ENCODE data around the gene SLC6A3. TPM values are rescaled to one million over a fixed set of nuclear protein-coding genes. Genes with fewer than 3 reads are reported as not detected.

The SLC6A3 gene
- total RNA-seq, 2 donors from 2014 or later: 0.16 TPM; not detected in 1

DNA sequence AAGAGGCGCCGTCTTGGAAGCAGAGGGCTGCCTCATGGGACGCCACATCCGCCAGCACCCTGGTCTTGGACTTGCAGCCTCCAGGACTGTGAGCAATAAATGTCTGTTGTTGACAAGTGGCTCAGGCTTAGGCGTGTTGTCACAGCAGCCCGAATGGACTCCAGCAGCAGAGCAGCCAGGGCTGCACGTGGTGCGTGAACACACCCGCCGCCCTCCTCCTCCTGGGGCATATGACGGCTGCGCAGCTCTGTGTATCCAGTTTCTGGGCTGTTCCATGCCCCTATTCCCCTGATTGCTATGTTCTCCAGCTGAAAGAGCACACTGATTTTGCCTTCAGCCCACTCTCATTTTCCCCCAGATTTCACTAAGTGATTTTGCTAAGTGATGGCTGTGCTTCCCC lies 64.3 kb downstream of the SLC6A3 start:
- DNase-seq (ENCODE audit: low spot score): no peak
- no peaks in the 10 kb centered on the region for H3K27me3 ChIP-seq

DNA sequence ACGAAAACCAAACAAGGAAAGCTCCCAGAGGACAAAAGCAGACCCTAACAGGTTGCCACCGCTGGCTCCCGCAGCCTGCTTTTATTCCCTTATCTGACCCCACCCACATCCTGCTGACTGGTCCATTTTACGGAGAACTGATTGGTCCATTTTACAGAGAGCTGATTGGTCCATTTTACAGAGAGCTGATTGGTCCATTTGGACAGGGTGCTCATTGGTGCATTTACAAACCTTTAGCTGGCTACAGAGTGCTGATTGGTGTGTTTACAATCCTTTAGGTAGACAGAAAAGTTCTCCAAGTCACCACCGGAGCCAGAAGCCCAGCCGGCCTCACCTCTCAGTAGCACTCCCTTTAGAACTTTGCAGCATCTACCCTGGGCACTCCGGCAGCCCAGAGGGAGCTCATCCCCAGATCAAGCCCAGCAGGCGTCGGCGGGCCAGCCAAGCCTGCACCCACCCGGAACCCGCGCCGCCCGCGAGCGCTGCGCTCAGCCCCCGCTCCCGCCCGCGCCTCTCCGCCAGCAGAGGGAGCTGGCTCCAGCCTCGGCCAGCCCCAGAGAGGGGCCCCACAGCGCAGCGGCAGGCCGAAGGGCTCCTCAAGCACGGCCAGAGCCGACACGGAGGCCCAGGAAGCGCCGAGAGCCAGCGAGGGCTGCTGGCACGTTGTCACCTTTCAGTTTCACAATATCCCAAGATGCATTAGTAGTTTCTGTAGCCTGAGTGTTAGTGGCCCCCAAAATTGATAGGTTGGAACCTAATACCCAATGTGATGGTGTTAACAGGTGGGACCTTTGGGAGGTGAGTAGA lies 65.0 kb downstream of the SLC6A3 start:
- H3K36me3 ChIP-seq: no peaks in the 10 kb centered on the region
- H3K27ac ChIP-seq: no peak overlapping the region
- H3K4me3 ChIP-seq: peak overlapping the region in 1 of 2 donors; percentile 8
- TF ChIP-seq, protein P1, sequence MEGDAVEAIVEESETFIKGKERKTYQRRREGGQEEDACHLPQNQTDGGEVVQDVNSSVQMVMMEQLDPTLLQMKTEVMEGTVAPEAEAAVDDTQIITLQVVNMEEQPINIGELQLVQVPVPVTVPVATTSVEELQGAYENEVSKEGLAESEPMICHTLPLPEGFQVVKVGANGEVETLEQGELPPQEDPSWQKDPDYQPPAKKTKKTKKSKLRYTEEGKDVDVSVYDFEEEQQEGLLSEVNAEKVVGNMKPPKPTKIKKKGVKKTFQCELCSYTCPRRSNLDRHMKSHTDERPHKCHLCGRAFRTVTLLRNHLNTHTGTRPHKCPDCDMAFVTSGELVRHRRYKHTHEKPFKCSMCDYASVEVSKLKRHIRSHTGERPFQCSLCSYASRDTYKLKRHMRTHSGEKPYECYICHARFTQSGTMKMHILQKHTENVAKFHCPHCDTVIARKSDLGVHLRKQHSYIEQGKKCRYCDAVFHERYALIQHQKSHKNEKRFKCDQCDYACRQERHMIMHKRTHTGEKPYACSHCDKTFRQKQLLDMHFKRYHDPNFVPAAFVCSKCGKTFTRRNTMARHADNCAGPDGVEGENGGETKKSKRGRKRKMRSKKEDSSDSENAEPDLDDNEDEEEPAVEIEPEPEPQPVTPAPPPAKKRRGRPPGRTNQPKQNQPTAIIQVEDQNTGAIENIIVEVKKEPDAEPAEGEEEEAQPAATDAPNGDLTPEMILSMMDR (IDR thresholded peaks at IDR 0.05): peak; percentile 71 to 81
- no peaks in the 10 kb centered on the region for H3K9me3 ChIP-seq
- peaks cover 0 to under 1% of the 10 kb centered on the region in 2 donors for H3K4me1 ChIP-seq
- no peaks in the 10 kb centered on the region for H3K27me3 ChIP-seq
- no peak for DNase-seq (ENCODE audit: low spot score)

More for the DNA sequence above, 64.3 kb downstream of the SLC6A3 start:
- no peaks in the 10 kb centered on the region for H3K36me3 ChIP-seq
- no peaks in the 10 kb centered on the region for H3K9me3 ChIP-seq
- H3K27ac ChIP-seq: no peak overlapping the region
- TF ChIP-seq, protein P1 (IDR thresholded peaks at IDR 0.05): no peak
- H3K4me1 ChIP-seq: peaks cover 0 to 6% of the 10 kb centered on the region in 2 donors
- peak overlapping the region in 1 of 2 donors; percentile 8 for H3K4me3 ChIP-seq

DNA sequence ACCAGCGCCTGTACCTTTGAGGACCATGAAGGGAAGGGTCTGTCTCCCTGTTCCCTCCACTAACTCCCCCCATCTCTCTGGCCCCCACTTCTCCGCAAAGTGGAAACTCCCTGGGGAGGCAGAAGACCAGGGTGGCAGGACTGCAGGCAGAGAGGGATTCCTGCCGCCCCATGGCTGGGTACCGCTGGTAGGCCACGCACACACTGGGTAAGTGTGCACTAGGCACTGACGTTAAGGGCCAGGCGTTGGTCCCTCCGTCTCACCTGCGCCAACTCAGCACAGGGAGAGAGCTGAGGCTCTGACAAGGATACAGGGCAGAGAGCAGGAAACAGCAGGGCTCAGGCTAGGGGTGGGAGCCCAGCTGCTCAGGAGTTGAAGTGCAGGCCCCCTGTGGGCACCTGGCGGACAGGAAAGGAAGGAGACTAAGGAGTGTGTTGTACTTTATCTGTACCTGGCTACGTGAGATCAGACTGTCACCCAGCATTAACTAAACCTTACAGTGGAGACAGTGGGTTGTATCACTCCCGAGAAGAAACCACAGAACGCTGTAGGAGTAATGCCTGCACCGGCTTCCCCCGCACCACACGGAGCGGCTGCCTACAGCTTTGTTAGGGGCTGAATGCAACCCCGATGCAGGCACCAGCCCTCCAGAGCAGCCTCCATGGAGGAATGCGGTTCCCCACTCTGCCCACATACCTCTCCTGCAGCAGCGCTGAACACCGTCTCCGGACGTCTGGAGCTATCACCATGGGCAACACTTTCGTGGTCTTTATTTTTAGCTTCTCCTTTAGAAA lies 66.2 kb downstream of the SLC6A3 start:
- Histone ChIP-seq H3K4me3 (no peak overlapping the region), H3K36me3 (no peaks in the 10 kb centered on the region), H3K9me3 (no peaks in the 10 kb centered on the region), H3K27me3 (no peaks in the 10 kb centered on the region), H3K4me1 (no peaks in the 10 kb centered on the region), H3K27ac (no peak overlapping the region)
- TF ChIP-seq, protein P1 (IDR thresholded peaks at IDR 0.05): no peak
- DNase-seq (ENCODE audit: low spot score): no peak

DNA sequence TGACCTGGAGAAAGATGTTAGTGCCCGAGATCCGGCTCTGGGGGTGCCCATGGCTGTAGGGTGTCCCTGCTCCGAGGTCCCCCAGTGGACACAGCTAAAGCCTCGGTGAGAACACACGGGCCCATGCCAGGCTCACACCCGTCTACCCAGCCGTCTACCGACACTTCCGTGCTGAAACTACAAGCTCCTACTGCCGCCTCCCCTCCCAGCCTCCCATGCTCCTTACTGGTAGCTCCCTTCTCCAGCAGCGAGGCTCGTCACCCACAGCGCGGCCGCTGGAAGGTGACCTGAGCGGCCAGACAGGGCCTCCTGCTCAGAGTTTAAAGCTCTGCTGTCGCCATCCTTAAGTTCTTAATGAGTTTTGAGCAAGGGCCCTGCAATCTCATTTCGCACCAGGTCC lies 67.1 kb downstream of the SLC6A3 start:
- Histone ChIP-seq H3K4me3 (no peak overlapping the region), H3K27ac (no peak overlapping the region), H3K27me3 (no peaks in the 10 kb centered on the region), H3K9me3 (no peaks in the 10 kb centered on the region), H3K4me1 (no peaks in the 10 kb centered on the region), H3K36me3 (no peaks in the 10 kb centered on the region)
- TF ChIP-seq, protein P1 (IDR thresholded peaks at IDR 0.05): no peak
- no peak for DNase-seq (ENCODE audit: low spot score)

DNA sequence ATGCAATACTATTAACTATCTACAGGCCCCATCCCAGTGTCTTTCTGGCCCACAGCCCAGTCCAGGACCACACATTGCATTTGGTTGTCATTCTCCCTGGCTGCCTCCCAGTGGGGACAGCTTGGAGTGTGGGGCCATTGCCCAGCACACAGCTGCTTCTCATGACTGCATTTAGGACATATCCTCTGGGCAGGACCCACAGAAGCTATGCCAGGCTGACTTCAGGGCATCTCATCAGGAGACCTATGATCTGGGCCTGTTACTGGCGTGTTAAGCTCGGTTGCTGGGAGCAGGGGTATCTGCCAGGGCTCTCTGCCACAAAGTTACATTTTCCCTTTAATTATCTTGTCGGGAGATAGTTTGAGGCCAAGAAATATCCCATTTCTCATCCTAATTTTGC lies 68.3 kb downstream of the SLC6A3 start:
- no peaks in the 10 kb centered on the region for H3K9me3 ChIP-seq
- H3K27me3 ChIP-seq: no peaks in the 10 kb centered on the region
- no peak for DNase-seq (ENCODE audit: low spot score)
- H3K36me3 ChIP-seq: no peaks in the 10 kb centered on the region
- H3K27ac ChIP-seq: no peak overlapping the region
- no peak overlapping the region for H3K4me3 ChIP-seq
- TF ChIP-seq, protein P1 (IDR thresholded peaks at IDR 0.05): no peak
- no peaks in the 10 kb centered on the region for H3K4me1 ChIP-seq

Measured in right atrium auricular region (tissue), 2 donors.